Subcutaneous abdominal adipose tissue (tissue), 5 donors: Measurements from ENCODE around the gene HEPN1.
A peak's percentile ranks its signal among the peaks of the same experiment; 100 is the strongest.

ENCODE experiments used
- H3K27ac ChIP-seq: one replicate; pipeline ENCODE4 v1.7.0; 2013; ENCODE audit warnings: low read depth, mild to moderate bottlenecking, inconsistent platforms, low read length, moderate library complexity
- H3K27me3 ChIP-seq, 5 donors: one replicate each; pipeline ENCODE4 v1.7.0; 2013; ENCODE audit warnings: low read length in 5 of 5, inconsistent platforms in 1 of 5; ENCODE audit not compliant: control insufficient read depth in 5 of 5, insufficient read depth in 4 of 5
- H3K36me3 ChIP-seq, 5 donors: one replicate each; pipeline ENCODE4 v1.7.0; 2013; ENCODE audit warnings: low read length in 5 of 5; ENCODE audit not compliant: control insufficient read depth in 5 of 5, insufficient read depth in 5 of 5
- H3K4me1 ChIP-seq, 5 donors: one replicate each; pipeline ENCODE4 v1.7.0; 2013; ENCODE audit warnings: low read length in 5 of 5, mild to moderate bottlenecking in 3 of 5, moderate library complexity in 1 of 5; ENCODE audit not compliant: control insufficient read depth in 5 of 5, insufficient read depth in 5 of 5
- H3K4me3 ChIP-seq, 5 donors: one replicate each; pipeline ENCODE4 v1.7.0; 2013; ENCODE audit warnings: low read length in 5 of 5, low read depth in 1 of 5
- H3K9ac ChIP-seq, 5 donors: one replicate each; pipeline ENCODE4 v1.7.0; 2013; ENCODE audit warnings: low read length in 5 of 5, mild to moderate bottlenecking in 4 of 5, moderate library complexity in 3 of 5
- H3K9me3 ChIP-seq, 5 donors: one replicate each; pipeline ENCODE4 v1.7.0; 2013; ENCODE audit warnings: low read length in 5 of 5; ENCODE audit not compliant: control insufficient read depth in 5 of 5
- donor health status: healthy.
- donor health status: healthy.
- donor health status: healthy.
- donor health status: healthy.
- donor health status: healthy.

HEPN1 gene

GRCh38 chr11:124882339-124883071, 36.5 kb upstream of the HEPN1 start:
- Histone ChIP-seq H3K27me3 (no peaks in the 10 kb centered on the region), H3K4me3 (peak overlapping the region in 1 of 5 donors; percentile 36), H3K4me1 (peaks cover 3 to 82% (median 26%) of the 10 kb centered on the region in 5 donors), H3K9me3 (no peaks in the 10 kb centered on the region), H3K36me3 (peaks cover 0 to 22% (median 21%) of the 10 kb centered on the region in 5 donors), H3K9ac (peak overlapping the region in 3 of 5 donors; percentile 31 to 48 (median 40)), H3K27ac (peak overlapping the region; percentile 79)

GRCh38 chr11:124884340-124884739, 34.7 kb upstream of the HEPN1 start:
- Histone ChIP-seq H3K9ac (peak overlapping the region in 1 of 5 donors; percentile 7), H3K4me1 (peaks cover 14 to 82% (median 38%) of the 10 kb centered on the region in 5 donors), H3K27ac (peak overlapping the region; percentile 6), H3K4me3 (no peak overlapping the region), H3K36me3 (peaks cover 0 to 23% (median 22%) of the 10 kb centered on the region in 5 donors), H3K27me3 (no peaks in the 10 kb centered on the region), H3K9me3 (no peaks in the 10 kb centered on the region)

GRCh38 chr11:124884869-124885479, 34.1 kb upstream of the HEPN1 start:
- Histone ChIP-seq H3K27me3 (no peaks in the 10 kb centered on the region), H3K4me1 (peaks cover 14 to 83% (median 39%) of the 10 kb centered on the region in 5 donors), H3K36me3 (peaks cover 0 to 25% (median 22%) of the 10 kb centered on the region in 5 donors), H3K4me3 (no peak overlapping the region), H3K9ac (no peak overlapping the region), H3K27ac (peak overlapping the region; percentile 6), H3K9me3 (no peaks in the 10 kb centered on the region)

GRCh38 chr11:124886476-124886875, 32.6 kb upstream of the HEPN1 start:
- Histone ChIP-seq H3K36me3 (peaks cover 0 to 34% (median 26%) of the 10 kb centered on the region in 5 donors), H3K27me3 (no peaks in the 10 kb centered on the region)

GRCh38 chr11:124886978-124887666, 31.9 kb upstream of the HEPN1 start:
- Histone ChIP-seq H3K9ac (no peak overlapping the region), H3K27me3 (no peaks in the 10 kb centered on the region), H3K4me1 (peaks cover 30 to 89% (median 55%) of the 10 kb centered on the region in 5 donors), H3K27ac (no peak overlapping the region), H3K9me3 (no peaks in the 10 kb centered on the region), H3K4me3 (no peak overlapping the region), H3K36me3 (peaks cover 0 to 40% (median 27%) of the 10 kb centered on the region in 5 donors)

More at GRCh38 chr11:124886476-124886875, 32.6 kb upstream of the HEPN1 start:
- Histone ChIP-seq H3K9me3 (no peaks in the 10 kb centered on the region), H3K9ac (no peak overlapping the region), H3K4me3 (no peak overlapping the region), H3K27ac (no peak overlapping the region), H3K4me1 (peaks cover 25 to 84% (median 50%) of the 10 kb centered on the region in 5 donors)

GRCh38 chr11:124887667-124888013, 31.4 kb upstream of the HEPN1 start:
- Histone ChIP-seq H3K9ac (no peak overlapping the region), H3K9me3 (no peaks in the 10 kb centered on the region), H3K27ac (peak overlapping the region; percentile 41), H3K4me1 (peaks cover 30 to 89% (median 55%) of the 10 kb centered on the region in 5 donors), H3K36me3 (peaks cover 0 to 44% (median 27%) of the 10 kb centered on the region in 5 donors), H3K27me3 (no peaks in the 10 kb centered on the region), H3K4me3 (no peak overlapping the region)

GRCh38 chr11:124889191-124890091, 29.6 kb upstream of the HEPN1 start:
- Histone ChIP-seq H3K4me3 (no peak overlapping the region), H3K36me3 (peaks cover 0 to 53% (median 34%) of the 10 kb centered on the region in 5 donors), H3K9me3 (no peaks in the 10 kb centered on the region), H3K27me3 (no peaks in the 10 kb centered on the region), H3K27ac (peak overlapping the region; percentile 56), H3K4me1 (peaks cover 39 to 94% (median 71%) of the 10 kb centered on the region in 5 donors), H3K9ac (no peak overlapping the region)

- Histone ChIP-seq H3K36me3 (peaks cover 0 to 48% (median 34%) of the 10 kb centered on the region in 5 donors), H3K9me3 (no peaks in the 10 kb centered on the region), H3K4me1 (peaks cover 45 to 94% (median 78%) of the 10 kb centered on the region in 5 donors), H3K9ac (no peak overlapping the region), H3K4me3 (no peak overlapping the region), H3K27ac (peak overlapping the region; percentile 56), H3K27me3 (no peaks in the 10 kb centered on the region)
Measured at GRCh38 chr11:124890151-124890550, 28.9 kb upstream of the HEPN1 start.

GRCh38 chr11:124890683-124891372, 28.2 kb upstream of the HEPN1 start:
- Histone ChIP-seq H3K36me3 (peaks cover 0 to 47% (median 31%) of the 10 kb centered on the region in 5 donors), H3K4me1 (peaks cover 45 to 94% (median 84%) of the 10 kb centered on the region in 5 donors), H3K27ac (peak overlapping the region; percentile 56), H3K4me3 (peak overlapping the region in 1 of 5 donors; percentile 2), H3K9ac (no peak overlapping the region), H3K9me3 (no peaks in the 10 kb centered on the region), H3K27me3 (no peaks in the 10 kb centered on the region)
